Transverse colon (tissue), 4 donors: ENCODE measurements around the gene LMCD1. TPM values are rescaled to one million over a fixed set of nuclear protein-coding genes. Genes with fewer than 3 reads are reported as not detected.

ENCODE experiments used
- DNase-seq: peaks from one replicate; pipeline ENCODE4 v3.0.0-alpha.2; 2019
- H3K27ac ChIP-seq, 4 donors: fragments of 200-600 bp; sonication (generic); 2 replicates each; pipeline ENCODE4 v1.5.1; 2016 to 2018; ENCODE audit warnings: inconsistent platforms in 4 of 4
- H3K27me3 ChIP-seq: fragments of 200-600 bp; sonication (generic); 2 replicates; pipeline ENCODE4 v1.5.1; 2017; ENCODE audit warnings: inconsistent platforms
- H3K36me3 ChIP-seq, 4 donors: fragments of 200-600 bp; sonication (generic); 2 replicates each; pipeline ENCODE4 v1.5.1; 2017 to 2019; ENCODE audit warnings: inconsistent platforms in 4 of 4
- H3K4me1 ChIP-seq, 4 donors: fragments of 200-600 bp; sonication (generic); 2 replicates each; pipeline ENCODE4 v1.5.1; 2017 to 2020; ENCODE audit warnings: inconsistent platforms in 4 of 4
- H3K4me3 ChIP-seq, 4 donors: fragments of 200-600 bp; sonication (generic); 1 replicate in 1 of 4; 2 replicates in 3 of 4; pipeline versions ENCODE4 v1.5.1 to v1.6.1; 2017 to 2019; ENCODE audit warnings: inconsistent platforms in 4 of 4
- H3K9me3 ChIP-seq, 2 donors: fragments of 200-600 bp; sonication (generic); 2 replicates each; pipeline ENCODE4 v1.5.1; 2017 to 2019; ENCODE audit warnings: inconsistent platforms in 2 of 2
- EP300 ChIP-seq: sonication (generic); formaldehyde crosslinking; IDR thresholded peaks from one replicate; pipeline ENCODE4 v1.6.1; 2017; ENCODE audit warnings: antibody characterized with exemption, low read depth
- POLR2A ChIP-seq: fragments of 450-650 bp; IDR thresholded peaks from one replicate; pipeline ENCODE4 v1.6.1; 2016; ENCODE audit warnings: antibody characterized with exemption, mild to moderate bottlenecking, moderate library complexity
- POLR2AphosphoS5 ChIP-seq, 3 donors: sonication (generic); formaldehyde crosslinking; IDR thresholded peaks; one replicate each; pipeline ENCODE4 v1.6.1; 2016; ENCODE audit warnings: antibody characterized with exemption in 3 of 3
- WGBS, 2 donors: methylation state at CpG; one replicate each; pipeline ENCODE4 v1.1.5; 2018; ENCODE audit warnings: low coverage in 1 of 2; 5-methylcytosine and 5-hydroxymethylcytosine counted together
- in situ Hi-C, 4 donors: fragments of 200-750 bp; cut with MboI; loops; one replicate each; pipeline versions ENCODE4 v1.15.0 to v1.15.1; 2017; ENCODE audit warnings: low sequenced_read_pairs in 3 of 4, low pct_ligation_motif_present in 1 of 4, low pct_unique_long_range_greater_than_20kb in 1 of 4
- intact Hi-C: fragments of 100-400 bp; cut with DNase I; formaldehyde crosslinking; loops from one replicate; pipeline ENCODE4 v1.15.1; 2023; ENCODE audit warnings: low total_unique reads
- total RNA-seq, 4 donors: library from RNA; depleted of rRNA; stranded (reverse); fragments of >200 nt; gene quantifications; one replicate each; pipeline ENCODE4 v1.1.0, GENCODE V29; 2016
- TF ChIP-seq, protein P1 (sequence below), 5 experiments: fragments of 200-600 bp in 3 of 5; fragments of 450-650 bp in 2 of 5; sonication (generic) in 3 of 5; IDR thresholded peaks; 1 replicate in 2 of 5; 2 replicates in 3 of 5; pipeline ENCODE4 v1.5.1; 2016 to 2017; ENCODE audit warnings: antibody characterized with exemption in 5 of 5, inconsistent platforms in 3 of 5, mild to moderate bottlenecking in 2 of 5, moderate library complexity in 1 of 5

The LMCD1 gene
- total RNA-seq, 4 donors from 2014 or later, result 6.7 to 26.6 (median 9.6) TPM

GRCh38 chr3:8604006-8604405, 102.4 kb downstream of the LMCD1 start:
- DNase-seq, result no peak
- 90 to 100% methylated on average over 1 to 7 of the region's 7 CpGs for WGBS, 2 donors
- Histone ChIP-seq H3K36me3 (no peaks in the 10 kb centered on the region), H3K27ac (no peak overlapping the region), H3K4me1 (peaks cover 0 to 3% (median 0%) of the 10 kb centered on the region in 4 donors), H3K4me3 (no peak overlapping the region), H3K27me3 (no peaks in the 10 kb centered on the region), H3K9me3 (no peaks in the 10 kb centered on the region)
- no peak for TF ChIP-seq EP300
- no peak for TF ChIP-seq POLR2A
- TF ChIP-seq POLR2AphosphoS5 (IDR thresholded peaks at IDR 0.05), result no peak
- TF ChIP-seq, protein P1, sequence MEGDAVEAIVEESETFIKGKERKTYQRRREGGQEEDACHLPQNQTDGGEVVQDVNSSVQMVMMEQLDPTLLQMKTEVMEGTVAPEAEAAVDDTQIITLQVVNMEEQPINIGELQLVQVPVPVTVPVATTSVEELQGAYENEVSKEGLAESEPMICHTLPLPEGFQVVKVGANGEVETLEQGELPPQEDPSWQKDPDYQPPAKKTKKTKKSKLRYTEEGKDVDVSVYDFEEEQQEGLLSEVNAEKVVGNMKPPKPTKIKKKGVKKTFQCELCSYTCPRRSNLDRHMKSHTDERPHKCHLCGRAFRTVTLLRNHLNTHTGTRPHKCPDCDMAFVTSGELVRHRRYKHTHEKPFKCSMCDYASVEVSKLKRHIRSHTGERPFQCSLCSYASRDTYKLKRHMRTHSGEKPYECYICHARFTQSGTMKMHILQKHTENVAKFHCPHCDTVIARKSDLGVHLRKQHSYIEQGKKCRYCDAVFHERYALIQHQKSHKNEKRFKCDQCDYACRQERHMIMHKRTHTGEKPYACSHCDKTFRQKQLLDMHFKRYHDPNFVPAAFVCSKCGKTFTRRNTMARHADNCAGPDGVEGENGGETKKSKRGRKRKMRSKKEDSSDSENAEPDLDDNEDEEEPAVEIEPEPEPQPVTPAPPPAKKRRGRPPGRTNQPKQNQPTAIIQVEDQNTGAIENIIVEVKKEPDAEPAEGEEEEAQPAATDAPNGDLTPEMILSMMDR (IDR thresholded peaks at IDR 0.05), result no peak
- intact Hi-C loops (no loop called here), in situ Hi-C loops (loop anchor here in 1 of 4 donors (25.0 kb wide), 1 partner anchor 167 kb away; no protein-coding TSS in a partner anchor)

GRCh38 chr3:8604988-8605387, 103.4 kb downstream of the LMCD1 start:
- in situ Hi-C loops (loop anchor here in 1 of 4 donors (25.0 kb wide), 1 partner anchor 168 kb away; no protein-coding TSS in a partner anchor), intact Hi-C loops (no loop called here)
- no peak overlapping the region for H3K4me3 ChIP-seq
- H3K9me3 ChIP-seq, result no peaks in the 10 kb centered on the region
- TF ChIP-seq POLR2AphosphoS5 (IDR thresholded peaks at IDR 0.05), result no peak
- no peak for DNase-seq
- no peak overlapping the region for H3K27ac ChIP-seq
- H3K4me1 ChIP-seq, result peaks cover 0 to 3% (median 0%) of the 10 kb centered on the region in 4 donors
- 87 to 93% methylated on average over 3 of the region's 3 CpGs for WGBS, 2 donors
- H3K36me3 ChIP-seq, result no peaks in the 10 kb centered on the region
- H3K27me3 ChIP-seq, result no peaks in the 10 kb centered on the region

DNA sequence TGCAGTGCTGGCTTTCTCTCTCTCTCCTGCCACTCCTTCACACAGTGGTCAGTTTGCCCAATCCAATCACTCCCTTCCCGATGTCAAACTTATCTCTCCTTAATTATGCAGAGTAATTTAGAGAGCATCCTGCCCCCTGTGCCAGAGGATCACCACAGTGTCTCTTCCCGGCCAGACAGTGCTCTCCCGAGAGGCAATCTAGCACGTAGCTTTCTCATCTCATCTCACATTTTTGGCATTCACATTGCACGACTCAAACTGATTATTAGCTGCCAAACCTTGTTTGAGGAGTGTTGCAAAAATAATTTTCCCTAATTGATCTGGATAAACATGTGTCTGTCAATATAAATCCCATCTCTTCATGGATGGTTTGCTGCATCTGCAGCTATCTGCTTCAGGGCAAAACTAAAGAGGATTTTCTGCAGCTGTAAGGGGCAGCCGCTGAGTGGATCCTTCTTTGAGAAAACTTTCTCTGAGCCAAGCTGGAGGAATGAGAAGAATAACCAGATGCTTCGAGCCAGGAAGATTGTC, 105.1 kb downstream of the LMCD1 start:
- intact Hi-C loops, result loop anchor here (1.0 kb wide), 1 partner anchor 123 kb away; no protein-coding TSS in a partner anchor
- TF ChIP-seq, protein P1 (IDR thresholded peaks at IDR 0.05), result no peak
- TF ChIP-seq POLR2A, result no peak
- no peak for TF ChIP-seq EP300
- no peak for TF ChIP-seq POLR2AphosphoS5 (IDR thresholded peaks at IDR 0.05)
- no peaks in the 10 kb centered on the region for H3K36me3 ChIP-seq
- peaks cover 0 to 3% (median 0%) of the 10 kb centered on the region in 4 donors for H3K4me1 ChIP-seq
- no peak overlapping the region for H3K4me3 ChIP-seq
- no peak overlapping the region for H3K27ac ChIP-seq
- H3K9me3 ChIP-seq, result no peaks in the 10 kb centered on the region
- H3K27me3 ChIP-seq, result no peaks in the 10 kb centered on the region
- 62 to 64% methylated on average over 5 to 7 of the region's 7 CpGs for WGBS, 2 donors
- in situ Hi-C loops, result loop anchor here in 1 of 4 donors (25.0 kb wide), 1 partner anchor 169 kb away; no protein-coding TSS in a partner anchor
- DNase-seq, result no peak

GRCh38 chr3:8607234-8608040, 105.8 kb downstream of the LMCD1 start:
- TF ChIP-seq POLR2A (no peak), EP300 (no peak)
- TF ChIP-seq, protein P1 (IDR thresholded peaks at IDR 0.05), result peak; percentile 17 to 50 (median 36)
- in situ Hi-C loops, result loop anchor here in 1 of 4 donors (25.0 kb wide), 1 partner anchor 170 kb away; no protein-coding TSS in a partner anchor
- Histone ChIP-seq H3K27ac (no peak overlapping the region), H3K36me3 (no peaks in the 10 kb centered on the region), H3K27me3 (no peaks in the 10 kb centered on the region), H3K4me1 (peaks cover 0 to 3% (median 0%) of the 10 kb centered on the region in 4 donors), H3K9me3 (no peaks in the 10 kb centered on the region), H3K4me3 (no peak overlapping the region)
- 70% methylated on average over 7 of the region's 7 CpGs; no CpG with 5 or more reads in 1 of the 2 donors for WGBS, 2 donors
- DNase-seq, result no peak
- intact Hi-C loops, result loop anchor here (1.0 kb wide), 1 partner anchor 124 kb away; no protein-coding TSS in a partner anchor
